GM23338 (cell line): Measurements from ENCODE around the gene CASP6. TPM values are rescaled to one million over a fixed set of nuclear protein-coding genes. Genes with fewer than 3 reads are reported as not detected.
A peak's percentile ranks its signal among the peaks of the same experiment; 100 is the strongest.

Source experiments
- ATAC-seq: fragments of 200-7000 bp; cut with Tn5 transposase; 3 replicates; pipeline ENCODE4 v1.9.1; 2020
- DNase-seq: peaks from one replicate; pipeline ENCODE4 v3.0.0-alpha.2; 2015; ENCODE audit warnings: low spot score
- H2AFZ ChIP-seq: fragments of 200-600 bp; sonication (generic); 2 replicates; pipeline ENCODE4 v1.8.0; 2016; ENCODE audit warnings: antibody characterized with exemption, mild to moderate bottlenecking, moderate library complexity
- H3F3A ChIP-seq: fragments of 200-600 bp; sonication (generic); replicated peaks from 2 replicates; pipeline ENCODE4 v1.8.0; 2017; ENCODE audit warnings: antibody characterized with exemption, mixed run types, low read depth
- H3K27ac ChIP-seq: fragments of 200-600 bp; sonication (generic); 2 replicates; pipeline ENCODE4 v1.6.1; 2016; ENCODE audit warnings: low read depth
- H3K27me3 ChIP-seq: fragments of 200-600 bp; sonication (generic); 2 replicates; pipeline ENCODE4 v1.8.0; 2016; ENCODE audit warnings: mild to moderate bottlenecking, mixed run types, moderate library complexity; ENCODE audit not compliant: insufficient read depth
- H3K36me3 ChIP-seq: fragments of 200-600 bp; sonication (generic); 2 replicates; pipeline ENCODE4 v1.8.0; 2016; ENCODE audit warnings: mild to moderate bottlenecking; ENCODE audit not compliant: insufficient read depth
- H3K4me1 ChIP-seq: fragments of 200-600 bp; sonication (generic); 2 replicates; pipeline ENCODE4 v1.8.0; 2016; ENCODE audit warnings: mild to moderate bottlenecking, moderate library complexity; ENCODE audit not compliant: insufficient read depth
- H3K4me2 ChIP-seq: fragments of 200-600 bp; sonication (generic); 2 replicates; pipeline ENCODE4 v1.7.1; 2017; ENCODE audit warnings: mixed run types
- H3K4me3 ChIP-seq: fragments of 200-600 bp; sonication (generic); 2 replicates; pipeline ENCODE4 v1.6.1; 2016; ENCODE audit warnings: mixed run types
- H3K79me2 ChIP-seq: fragments of 200-600 bp; sonication (generic); replicated peaks from 2 replicates; pipeline ENCODE4 v1.8.0; 2017; ENCODE audit warnings: mild to moderate bottlenecking; ENCODE audit not compliant: insufficient read depth
- H3K9me2 ChIP-seq: fragments of 200-600 bp; sonication (generic); 2 replicates; pipeline ENCODE4 v1.8.0; 2017; ENCODE audit not compliant: insufficient read depth
- H4K20me1 ChIP-seq: fragments of 200-600 bp; sonication (generic); replicated peaks from 2 replicates; pipeline ENCODE4 v1.8.0; 2017; ENCODE audit warnings: mild to moderate bottlenecking; ENCODE audit not compliant: insufficient read depth
- H3K27ac Mint-ChIP-seq: 2 replicates; pipeline ENCODE4 v1.8.0; 2020; ENCODE audit warnings: inconsistent platforms, mild to moderate bottlenecking, moderate library complexity, mixed read lengths
- H3K27me3 Mint-ChIP-seq: 3 replicates; pipeline ENCODE4 v1.8.0; 2022; ENCODE audit warnings: low read depth, mild to moderate bottlenecking, moderate library complexity, mixed read lengths, inconsistent platforms; ENCODE audit not compliant: insufficient read depth, poor library complexity
- H3K36me3 Mint-ChIP-seq: 3 replicates; pipeline ENCODE4 v1.8.0; 2021; ENCODE audit warnings: low read depth, mild to moderate bottlenecking, inconsistent platforms, moderate library complexity, mixed read lengths
- H3K4me1 Mint-ChIP-seq: 3 replicates; pipeline ENCODE4 v1.8.0; 2020; ENCODE audit warnings: mild to moderate bottlenecking, inconsistent platforms, mixed read lengths
- H3K4me3 Mint-ChIP-seq: 3 replicates; pipeline ENCODE4 v1.8.0; 2021; ENCODE audit warnings: moderate library complexity, mild to moderate bottlenecking, inconsistent platforms, mixed read lengths
- H3K9me3 Mint-ChIP-seq: 3 replicates; pipeline ENCODE4 v1.8.0; 2020; ENCODE audit warnings: moderate library complexity, mild to moderate bottlenecking, inconsistent platforms, mixed read lengths
- CREB1 ChIP-seq: fragments of 250-450 bp; sonication (Bioruptor Pico); IDR thresholded peaks from 2 replicates; pipeline ENCODE4 v1.5.0; 2020; ENCODE audit warnings: low read depth, mild to moderate bottlenecking, moderate library complexity
- EZH2 ChIP-seq: fragments of 200-600 bp; sonication (generic); IDR thresholded peaks from one replicate; pipeline ENCODE4 v1.8.0; 2017; ENCODE audit warnings: antibody characterized with exemption, mild to moderate bottlenecking, low read depth; ENCODE audit not compliant: unreplicated experiment
- EZH2phosphoT487 ChIP-seq: fragments of 200-600 bp; sonication (generic); IDR thresholded peaks from one replicate; pipeline ENCODE4 v1.8.1; 2018; ENCODE audit warnings: antibody characterized with exemption; ENCODE audit not compliant: unreplicated experiment
- JUNB ChIP-seq: IDR thresholded peaks from one replicate; pipeline ENCODE4 v1.6.1; 2016; ENCODE audit warnings: antibody characterized with exemption; ENCODE audit not compliant: unreplicated experiment
- NANOG ChIP-seq: IDR thresholded peaks from 2 replicates; pipeline ENCODE4 v1.6.1; 2016; ENCODE audit warnings: antibody characterized with exemption, borderline replicate concordance
- POLR2AphosphoS5 ChIP-seq: IDR thresholded peaks from 2 replicates; pipeline ENCODE4 v1.6.1; 2016; ENCODE audit warnings: antibody characterized with exemption, low read depth
- STAT1 ChIP-seq: IDR thresholded peaks from one replicate; pipeline ENCODE4 v1.6.1; 2016; ENCODE audit warnings: antibody characterized with exemption; ENCODE audit not compliant: unreplicated experiment
- ZNF114 ChIP-seq: fragments of 250-450 bp; sonication (Bioruptor Pico); IDR thresholded peaks from 2 replicates; pipeline ENCODE4 v1.5.0; 2020; ENCODE audit warnings: mild to moderate bottlenecking, moderate library complexity
- ZNF331 ChIP-seq: fragments of 250-450 bp; sonication (Bioruptor Pico); IDR thresholded peaks from 2 replicates; pipeline ENCODE4 v1.5.0; 2020; ENCODE audit warnings: low read depth, mild to moderate bottlenecking, moderate library complexity
- polyA plus RNA-seq: library from polyadenylated mRNA; unstranded; fragments of >200 nt; fragmentation: Nextera tagmentation; extraction: Ambion mirVana; gene quantifications from 2 replicates; pipeline ENCODE4 v1.2.1, GENCODE V29; 2016
- total RNA-seq: library from RNA; depleted of rRNA; stranded (reverse); fragments of >200 nt; shearing (Covaris generic); gene quantifications from 2 replicates; pipeline ENCODE4 v1.2.3, GENCODE V29; 2014
- TF ChIP-seq, protein P1 (sequence below): IDR thresholded peaks from 2 replicates; pipeline ENCODE4 v1.6.1; 2016; ENCODE audit warnings: antibody characterized with exemption
- TF ChIP-seq, protein P2 (sequence below): IDR thresholded peaks from one replicate; pipeline ENCODE4 v1.6.1; 2018; ENCODE audit warnings: antibody characterized with exemption; ENCODE audit not compliant: unreplicated experiment
- TF ChIP-seq, protein P3 (sequence below), 2 experiments: fragments of 200-600 bp in 1 of 2; sonication (generic) in 1 of 2; conservative IDR thresholded peaks; 2 replicates each; pipeline versions ENCODE4 v1.5.1 to v1.6.1; 2016 to 2017; ENCODE audit warnings: antibody characterized with exemption in 2 of 2, low read depth in 2 of 2, mild to moderate bottlenecking in 2 of 2, moderate library complexity in 1 of 2
- TF ChIP-seq, protein P4 (sequence below): fragments of 250-450 bp; sonication (Bioruptor Pico); IDR thresholded peaks from 2 replicates; pipeline ENCODE4 v1.5.0; 2020; ENCODE audit warnings: mild to moderate bottlenecking, moderate library complexity

CASP6 gene
- total and polyA plus RNA-seq, 2 experiments from 2014 or later, result 30.5 to 35.4 TPM

DNA sequence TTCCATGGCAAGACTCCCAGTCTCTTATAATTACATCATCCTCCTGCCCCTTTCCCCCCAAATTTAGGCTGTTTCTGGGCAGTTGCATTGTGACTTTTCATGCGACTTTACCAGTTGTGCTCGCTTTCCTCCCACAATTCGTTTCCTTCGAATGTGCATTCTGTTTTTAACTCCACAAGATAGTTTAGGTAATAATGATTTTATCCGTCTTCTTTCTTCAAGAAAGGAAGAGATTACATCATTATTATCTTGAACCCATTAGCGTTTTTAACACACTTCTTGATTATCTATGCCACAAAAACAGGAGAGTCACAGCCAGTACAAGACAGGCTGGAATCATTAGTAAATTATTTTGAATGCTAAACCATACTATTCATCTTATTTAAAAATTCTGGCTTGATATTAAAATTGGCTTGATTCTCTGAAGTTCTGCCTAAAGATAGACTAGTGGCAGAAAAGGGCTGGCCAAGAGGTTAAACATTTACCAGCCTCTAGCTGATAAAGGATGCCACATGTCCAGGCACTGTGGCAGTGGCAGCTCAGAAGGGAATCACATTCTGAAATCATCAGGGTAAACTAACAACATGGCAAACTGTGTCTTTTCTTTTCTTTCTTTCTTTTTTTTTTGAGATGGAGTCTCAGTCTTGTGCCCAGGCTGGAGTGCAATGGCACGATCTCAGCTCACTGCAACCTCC is 46.3 kb upstream of the CASP6 start:
- no peaks in the 10 kb centered on the region for H4K20me1 ChIP-seq
- H3K27me3 ChIP-seq, result no peaks in the 10 kb centered on the region
- H3K4me3 ChIP-seq, result no peak overlapping the region
- H3K27ac Mint-ChIP-seq, result no peak overlapping the region
- TF ChIP-seq CREB1 (CRISPR knock-in tag) (no peak), POLR2AphosphoS5 (no peak), ZNF114 (CRISPR knock-in tag) (no peak), STAT1 (no peak), JUNB (no peak), EZH2 (no peak), EZH2phosphoT487 (no peak), NANOG (no peak), ZNF331 (CRISPR knock-in tag) (no peak)
- TF ChIP-seq, protein P1, sequence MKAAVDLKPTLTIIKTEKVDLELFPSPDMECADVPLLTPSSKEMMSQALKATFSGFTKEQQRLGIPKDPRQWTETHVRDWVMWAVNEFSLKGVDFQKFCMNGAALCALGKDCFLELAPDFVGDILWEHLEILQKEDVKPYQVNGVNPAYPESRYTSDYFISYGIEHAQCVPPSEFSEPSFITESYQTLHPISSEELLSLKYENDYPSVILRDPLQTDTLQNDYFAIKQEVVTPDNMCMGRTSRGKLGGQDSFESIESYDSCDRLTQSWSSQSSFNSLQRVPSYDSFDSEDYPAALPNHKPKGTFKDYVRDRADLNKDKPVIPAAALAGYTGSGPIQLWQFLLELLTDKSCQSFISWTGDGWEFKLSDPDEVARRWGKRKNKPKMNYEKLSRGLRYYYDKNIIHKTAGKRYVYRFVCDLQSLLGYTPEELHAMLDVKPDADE, result no peak
- TF ChIP-seq, protein P2, sequence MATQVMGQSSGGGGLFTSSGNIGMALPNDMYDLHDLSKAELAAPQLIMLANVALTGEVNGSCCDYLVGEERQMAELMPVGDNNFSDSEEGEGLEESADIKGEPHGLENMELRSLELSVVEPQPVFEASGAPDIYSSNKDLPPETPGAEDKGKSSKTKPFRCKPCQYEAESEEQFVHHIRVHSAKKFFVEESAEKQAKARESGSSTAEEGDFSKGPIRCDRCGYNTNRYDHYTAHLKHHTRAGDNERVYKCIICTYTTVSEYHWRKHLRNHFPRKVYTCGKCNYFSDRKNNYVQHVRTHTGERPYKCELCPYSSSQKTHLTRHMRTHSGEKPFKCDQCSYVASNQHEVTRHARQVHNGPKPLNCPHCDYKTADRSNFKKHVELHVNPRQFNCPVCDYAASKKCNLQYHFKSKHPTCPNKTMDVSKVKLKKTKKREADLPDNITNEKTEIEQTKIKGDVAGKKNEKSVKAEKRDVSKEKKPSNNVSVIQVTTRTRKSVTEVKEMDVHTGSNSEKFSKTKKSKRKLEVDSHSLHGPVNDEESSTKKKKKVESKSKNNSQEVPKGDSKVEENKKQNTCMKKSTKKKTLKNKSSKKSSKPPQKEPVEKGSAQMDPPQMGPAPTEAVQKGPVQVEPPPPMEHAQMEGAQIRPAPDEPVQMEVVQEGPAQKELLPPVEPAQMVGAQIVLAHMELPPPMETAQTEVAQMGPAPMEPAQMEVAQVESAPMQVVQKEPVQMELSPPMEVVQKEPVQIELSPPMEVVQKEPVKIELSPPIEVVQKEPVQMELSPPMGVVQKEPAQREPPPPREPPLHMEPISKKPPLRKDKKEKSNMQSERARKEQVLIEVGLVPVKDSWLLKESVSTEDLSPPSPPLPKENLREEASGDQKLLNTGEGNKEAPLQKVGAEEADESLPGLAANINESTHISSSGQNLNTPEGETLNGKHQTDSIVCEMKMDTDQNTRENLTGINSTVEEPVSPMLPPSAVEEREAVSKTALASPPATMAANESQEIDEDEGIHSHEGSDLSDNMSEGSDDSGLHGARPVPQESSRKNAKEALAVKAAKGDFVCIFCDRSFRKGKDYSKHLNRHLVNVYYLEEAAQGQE, result no peak
- TF ChIP-seq, protein P3, sequence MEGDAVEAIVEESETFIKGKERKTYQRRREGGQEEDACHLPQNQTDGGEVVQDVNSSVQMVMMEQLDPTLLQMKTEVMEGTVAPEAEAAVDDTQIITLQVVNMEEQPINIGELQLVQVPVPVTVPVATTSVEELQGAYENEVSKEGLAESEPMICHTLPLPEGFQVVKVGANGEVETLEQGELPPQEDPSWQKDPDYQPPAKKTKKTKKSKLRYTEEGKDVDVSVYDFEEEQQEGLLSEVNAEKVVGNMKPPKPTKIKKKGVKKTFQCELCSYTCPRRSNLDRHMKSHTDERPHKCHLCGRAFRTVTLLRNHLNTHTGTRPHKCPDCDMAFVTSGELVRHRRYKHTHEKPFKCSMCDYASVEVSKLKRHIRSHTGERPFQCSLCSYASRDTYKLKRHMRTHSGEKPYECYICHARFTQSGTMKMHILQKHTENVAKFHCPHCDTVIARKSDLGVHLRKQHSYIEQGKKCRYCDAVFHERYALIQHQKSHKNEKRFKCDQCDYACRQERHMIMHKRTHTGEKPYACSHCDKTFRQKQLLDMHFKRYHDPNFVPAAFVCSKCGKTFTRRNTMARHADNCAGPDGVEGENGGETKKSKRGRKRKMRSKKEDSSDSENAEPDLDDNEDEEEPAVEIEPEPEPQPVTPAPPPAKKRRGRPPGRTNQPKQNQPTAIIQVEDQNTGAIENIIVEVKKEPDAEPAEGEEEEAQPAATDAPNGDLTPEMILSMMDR (conservative IDR thresholded peaks at IDR 0.05; ENCODE audit: low read depth in 2 of 2), result no peak
- TF ChIP-seq, protein P4, sequence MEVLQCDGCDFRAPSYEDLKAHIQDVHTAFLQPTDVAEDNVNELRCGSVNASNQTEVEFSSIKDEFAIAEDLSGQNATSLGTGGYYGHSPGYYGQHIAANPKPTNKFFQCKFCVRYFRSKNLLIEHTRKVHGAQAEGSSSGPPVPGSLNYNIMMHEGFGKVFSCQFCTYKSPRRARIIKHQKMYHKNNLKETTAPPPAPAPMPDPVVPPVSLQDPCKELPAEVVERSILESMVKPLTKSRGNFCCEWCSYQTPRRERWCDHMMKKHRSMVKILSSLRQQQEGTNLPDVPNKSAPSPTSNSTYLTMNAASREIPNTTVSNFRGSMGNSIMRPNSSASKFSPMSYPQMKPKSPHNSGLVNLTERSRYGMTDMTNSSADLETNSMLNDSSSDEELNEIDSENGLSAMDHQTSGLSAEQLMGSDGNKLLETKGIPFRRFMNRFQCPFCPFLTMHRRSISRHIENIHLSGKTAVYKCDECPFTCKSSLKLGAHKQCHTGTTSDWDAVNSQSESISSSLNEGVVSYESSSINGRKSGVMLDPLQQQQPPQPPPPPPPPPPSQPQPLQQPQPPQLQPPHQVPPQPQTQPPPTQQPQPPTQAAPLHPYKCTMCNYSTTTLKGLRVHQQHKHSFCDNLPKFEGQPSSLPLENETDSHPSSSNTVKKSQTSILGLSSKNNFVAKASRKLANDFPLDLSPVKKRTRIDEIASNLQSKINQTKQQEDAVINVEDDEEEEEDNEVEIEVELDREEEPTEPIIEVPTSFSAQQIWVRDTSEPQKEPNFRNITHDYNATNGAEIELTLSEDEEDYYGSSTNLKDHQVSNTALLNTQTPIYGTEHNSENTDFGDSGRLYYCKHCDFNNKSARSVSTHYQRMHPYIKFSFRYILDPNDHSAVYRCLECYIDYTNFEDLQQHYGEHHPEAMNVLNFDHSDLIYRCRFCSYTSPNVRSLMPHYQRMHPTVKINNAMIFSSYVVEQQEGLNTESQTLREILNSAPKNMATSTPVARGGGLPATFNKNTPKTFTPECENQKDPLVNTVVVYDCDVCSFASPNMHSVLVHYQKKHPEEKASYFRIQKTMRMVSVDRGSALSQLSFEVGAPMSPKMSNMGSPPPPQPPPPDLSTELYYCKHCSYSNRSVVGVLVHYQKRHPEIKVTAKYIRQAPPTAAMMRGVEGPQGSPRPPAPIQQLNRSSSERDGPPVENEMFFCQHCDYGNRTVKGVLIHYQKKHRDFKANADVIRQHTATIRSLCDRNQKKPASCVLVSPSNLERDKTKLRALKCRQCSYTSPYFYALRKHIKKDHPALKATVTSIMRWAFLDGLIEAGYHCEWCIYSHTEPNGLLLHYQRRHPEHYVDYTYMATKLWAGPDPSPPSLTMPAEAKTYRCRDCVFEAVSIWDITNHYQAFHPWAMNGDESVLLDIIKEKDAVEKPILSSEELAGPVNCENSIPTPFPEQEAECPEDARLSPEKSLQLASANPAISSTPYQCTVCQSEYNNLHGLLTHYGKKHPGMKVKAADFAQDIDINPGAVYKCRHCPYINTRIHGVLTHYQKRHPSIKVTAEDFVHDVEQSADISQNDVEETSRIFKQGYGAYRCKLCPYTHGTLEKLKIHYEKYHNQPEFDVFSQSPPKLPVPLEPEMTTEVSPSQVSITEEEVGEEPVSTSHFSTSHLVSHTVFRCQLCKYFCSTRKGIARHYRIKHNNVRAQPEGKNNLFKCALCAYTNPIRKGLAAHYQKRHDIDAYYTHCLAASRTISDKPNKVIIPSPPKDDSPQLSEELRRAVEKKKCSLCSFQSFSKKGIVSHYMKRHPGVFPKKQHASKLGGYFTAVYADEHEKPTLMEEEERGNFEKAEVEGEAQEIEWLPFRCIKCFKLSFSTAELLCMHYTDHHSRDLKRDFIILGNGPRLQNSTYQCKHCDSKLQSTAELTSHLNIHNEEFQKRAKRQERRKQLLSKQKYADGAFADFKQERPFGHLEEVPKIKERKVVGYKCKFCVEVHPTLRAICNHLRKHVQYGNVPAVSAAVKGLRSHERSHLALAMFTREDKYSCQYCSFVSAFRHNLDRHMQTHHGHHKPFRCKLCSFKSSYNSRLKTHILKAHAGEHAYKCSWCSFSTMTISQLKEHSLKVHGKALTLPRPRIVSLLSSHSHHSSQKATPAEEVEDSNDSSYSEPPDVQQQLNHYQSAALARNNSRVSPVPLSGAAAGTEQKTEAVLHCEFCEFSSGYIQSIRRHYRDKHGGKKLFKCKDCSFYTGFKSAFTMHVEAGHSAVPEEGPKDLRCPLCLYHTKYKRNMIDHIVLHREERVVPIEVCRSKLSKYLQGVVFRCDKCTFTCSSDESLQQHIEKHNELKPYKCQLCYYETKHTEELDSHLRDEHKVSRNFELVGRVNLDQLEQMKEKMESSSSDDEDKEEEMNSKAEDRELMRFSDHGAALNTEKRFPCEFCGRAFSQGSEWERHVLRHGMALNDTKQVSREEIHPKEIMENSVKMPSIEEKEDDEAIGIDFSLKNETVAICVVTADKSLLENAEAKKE (CRISPR knock-in tag), result no peak
- no peaks in the 10 kb centered on the region for H3K9me2 ChIP-seq
- no peak for DNase-seq
- H3K4me2 ChIP-seq, result no peak overlapping the region
- no peak overlapping the region for H3K4me3 Mint-ChIP-seq
- no peaks in the 10 kb centered on the region for H3K4me1 ChIP-seq
- peak overlapping the region; percentile 84; the same call in 1 of the 2 replicates for H2AFZ ChIP-seq
- H3K36me3 ChIP-seq, result no peaks in the 10 kb centered on the region
- H3K4me1 Mint-ChIP-seq, result peaks cover 5% of the 10 kb centered on the region; the same call in 2 of the 3 replicates
- H3K27me3 Mint-ChIP-seq, result peaks cover 2% of the 10 kb centered on the region
- H3F3A ChIP-seq, result no peaks in the 10 kb centered on the region
- no peaks in the 10 kb centered on the region for H3K79me2 ChIP-seq
- ATAC-seq, result no peak
- H3K27ac ChIP-seq, result no peak overlapping the region
- no peaks in the 10 kb centered on the region for H3K9me3 Mint-ChIP-seq
- H3K36me3 Mint-ChIP-seq, result no peaks in the 10 kb centered on the region
